ENCODE data around the gene THBS4.

Gene THBS4

GRCh38 chr5:80116465-80116864 lies 81.3 kb downstream of the THBS4 start:
- no peak overlapping the region for H3K4me3 ChIP-seq (ENCODE audit: low read depth, low read length)
- TF ChIP-seq CTCF (IDR thresholded peaks at IDR 0.05; ENCODE audit: borderline replicate concordance, insufficient read depth, low read depth, low read length): no peak

- no peak overlapping the region for H3K4me3 ChIP-seq (ENCODE audit: low read depth, low read length)
- no peak for TF ChIP-seq CTCF (IDR thresholded peaks at IDR 0.05; ENCODE audit: borderline replicate concordance, insufficient read depth, low read depth, low read length)
These were observed 82.3 kb downstream of the THBS4 start for GRCh38 chr5:80117446-80117845.

GRCh38 chr5:80119372-80119771 lies 84.2 kb downstream of the THBS4 start:
- no peak for TF ChIP-seq CTCF (IDR thresholded peaks at IDR 0.05; ENCODE audit: borderline replicate concordance, insufficient read depth, low read depth, low read length)
- no peak overlapping the region for H3K4me3 ChIP-seq (ENCODE audit: low read depth, low read length)

GRCh38 chr5:80122579-80122978 lies 87.4 kb downstream of the THBS4 start:
- no peak for TF ChIP-seq CTCF (IDR thresholded peaks at IDR 0.05; ENCODE audit: borderline replicate concordance, insufficient read depth, low read depth, low read length)
- H3K4me3 ChIP-seq (ENCODE audit: low read depth, low read length): no peak overlapping the region

GRCh38 chr5:80124121-80124918 lies 89.2 kb downstream of the THBS4 start:
- no peak overlapping the region for H3K4me3 ChIP-seq (ENCODE audit: low read depth, low read length)
- no peak for TF ChIP-seq CTCF (IDR thresholded peaks at IDR 0.05; ENCODE audit: borderline replicate concordance, insufficient read depth, low read depth, low read length)

GRCh38 chr5:80125022-80125961 lies 90.1 kb downstream of the THBS4 start:
- TF ChIP-seq CTCF (IDR thresholded peaks at IDR 0.05; ENCODE audit: borderline replicate concordance, insufficient read depth, low read depth, low read length): no peak
- H3K4me3 ChIP-seq (ENCODE audit: low read depth, low read length): no peak overlapping the region
